MM.1S (cell line): ENCODE data around the gene EFCAB10.

Source experiments
- EZH2phosphoT487 ChIP-seq: fragments of 300-600 bp; sonication (generic); IDR thresholded peaks from 2 replicates; pipeline ENCODE4 v1.6.1; 2018; ENCODE audit warnings: antibody characterized with exemption, low read length
- TF ChIP-seq, protein P1 (sequence below): fragments of 300-600 bp; sonication (generic); IDR thresholded peaks from 2 replicates; pipeline ENCODE4 v1.5.1; 2016; ENCODE audit warnings: antibody characterized with exemption, low read length, mixed read lengths

DNA sequence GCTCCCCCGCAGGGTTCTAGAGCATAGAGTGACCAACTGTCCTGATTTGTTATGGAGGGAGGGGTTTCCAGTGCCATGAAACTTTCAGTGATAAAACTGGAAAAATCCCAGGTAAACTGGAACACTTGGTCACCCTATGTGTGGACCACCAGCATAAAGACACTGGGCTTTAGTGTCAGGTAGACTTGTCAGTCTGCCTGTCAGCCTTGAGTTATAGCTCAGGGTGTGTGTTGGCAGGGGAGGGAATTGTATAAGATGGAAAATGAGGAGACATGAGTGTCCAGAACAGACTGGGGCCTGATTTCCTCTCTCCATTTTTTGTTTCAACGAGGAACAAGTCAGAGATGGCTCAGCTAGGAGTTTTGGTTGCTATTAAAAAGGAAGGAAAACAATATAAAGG lies 10.2 kb upstream of the EFCAB10 start:
- TF ChIP-seq, protein P1, sequence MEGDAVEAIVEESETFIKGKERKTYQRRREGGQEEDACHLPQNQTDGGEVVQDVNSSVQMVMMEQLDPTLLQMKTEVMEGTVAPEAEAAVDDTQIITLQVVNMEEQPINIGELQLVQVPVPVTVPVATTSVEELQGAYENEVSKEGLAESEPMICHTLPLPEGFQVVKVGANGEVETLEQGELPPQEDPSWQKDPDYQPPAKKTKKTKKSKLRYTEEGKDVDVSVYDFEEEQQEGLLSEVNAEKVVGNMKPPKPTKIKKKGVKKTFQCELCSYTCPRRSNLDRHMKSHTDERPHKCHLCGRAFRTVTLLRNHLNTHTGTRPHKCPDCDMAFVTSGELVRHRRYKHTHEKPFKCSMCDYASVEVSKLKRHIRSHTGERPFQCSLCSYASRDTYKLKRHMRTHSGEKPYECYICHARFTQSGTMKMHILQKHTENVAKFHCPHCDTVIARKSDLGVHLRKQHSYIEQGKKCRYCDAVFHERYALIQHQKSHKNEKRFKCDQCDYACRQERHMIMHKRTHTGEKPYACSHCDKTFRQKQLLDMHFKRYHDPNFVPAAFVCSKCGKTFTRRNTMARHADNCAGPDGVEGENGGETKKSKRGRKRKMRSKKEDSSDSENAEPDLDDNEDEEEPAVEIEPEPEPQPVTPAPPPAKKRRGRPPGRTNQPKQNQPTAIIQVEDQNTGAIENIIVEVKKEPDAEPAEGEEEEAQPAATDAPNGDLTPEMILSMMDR, result no peak
- TF ChIP-seq EZH2phosphoT487, result no peak
